H9 (cell line): ENCODE results near the gene CRYGC. TPM values are rescaled to one million over a fixed set of nuclear protein-coding genes. Genes with fewer than 3 reads are reported as not detected.
A peak's percentile ranks its signal among the peaks of the same experiment; 100 is the strongest.
"Not testable (repeated sequence)": the region's sequence is repeated elsewhere in the genome, so short reads cannot be mapped to it uniquely, and the experiment has no call there.

Experiments used
- DNase-seq: peaks from one replicate; pipeline ENCODE4 v3.0.0-alpha.2; 2017
- H2AFZ ChIP-seq: one replicate; pipeline ENCODE4 v1.6.1; 2013; ENCODE audit warnings: mild to moderate bottlenecking, low read length, control low read depth, moderate library complexity
- H2AK5ac ChIP-seq: 2 replicates; pipeline ENCODE4 v1.6.1; 2013; ENCODE audit warnings: low read length, control low read depth, mixed read lengths; ENCODE audit not compliant: insufficient read length
- H2BK120ac ChIP-seq: one replicate; pipeline ENCODE4 v1.6.1; 2013; ENCODE audit warnings: low read depth, mild to moderate bottlenecking, low read length, control low read depth, inconsistent platforms; ENCODE audit not compliant: poor library complexity, severe bottlenecking
- H2BK12ac ChIP-seq: 2 replicates; pipeline ENCODE4 v1.6.1; 2013; ENCODE audit warnings: low read length, control low read depth, mixed read lengths, low read depth; ENCODE audit not compliant: insufficient read length
- H2BK15ac ChIP-seq: 2 replicates; pipeline ENCODE4 v1.6.1; 2013; ENCODE audit warnings: low read depth, low read length, control low read depth
- H2BK20ac ChIP-seq: one replicate; pipeline ENCODE4 v1.6.1; 2013; ENCODE audit warnings: low read depth, mild to moderate bottlenecking, low read length, control low read depth, inconsistent platforms; ENCODE audit not compliant: poor library complexity, severe bottlenecking
- H2BK5ac ChIP-seq: 2 replicates; pipeline ENCODE4 v1.6.1; 2013; ENCODE audit warnings: low read length, control low read depth, mixed read lengths; ENCODE audit not compliant: insufficient read length
- H3K14ac ChIP-seq: 2 replicates; pipeline ENCODE4 v1.6.1; 2013; ENCODE audit warnings: low read length, control low read depth; ENCODE audit not compliant: insufficient read depth
- H3K18ac ChIP-seq: 2 replicates; pipeline ENCODE4 v1.6.1; 2013; ENCODE audit warnings: low read depth, mild to moderate bottlenecking, mixed read lengths, low read length, control low read depth; ENCODE audit not compliant: insufficient read length
- H3K23ac ChIP-seq: 2 replicates; pipeline ENCODE4 v1.6.1; 2013; ENCODE audit warnings: low read length, control low read depth, mixed read lengths, low read depth; ENCODE audit not compliant: insufficient read length
- H3K23me2 ChIP-seq: 2 replicates; pipeline ENCODE4 v1.6.1; 2013; ENCODE audit warnings: low read depth, mild to moderate bottlenecking, mixed read lengths, low read length, control low read depth; ENCODE audit not compliant: insufficient read length, poor library complexity, severe bottlenecking
- H3K27ac ChIP-seq: 2 replicates; pipeline ENCODE4 v1.5.1; 2013; ENCODE audit warnings: low read length, control low read depth, mixed read lengths, low read depth; ENCODE audit not compliant: insufficient read length
- H3K27me3 ChIP-seq: 2 replicates; pipeline ENCODE4 v1.6.1; 2013; ENCODE audit warnings: low read length, control low read depth, inconsistent platforms; ENCODE audit not compliant: insufficient read depth
- H3K4ac ChIP-seq: 2 replicates; pipeline ENCODE4 v1.6.1; 2013; ENCODE audit warnings: low read depth, mild to moderate bottlenecking, control low read depth, inconsistent platforms, low read length, moderate library complexity
- H3K4me1 ChIP-seq: 2 replicates; pipeline ENCODE4 v1.6.1; 2013; ENCODE audit warnings: low read length, control low read depth, inconsistent platforms; ENCODE audit not compliant: insufficient read depth
- H3K4me2 ChIP-seq: 2 replicates; pipeline ENCODE4 v1.6.1; 2013; ENCODE audit warnings: low read length, control low read depth, mixed read lengths; ENCODE audit not compliant: insufficient read length, insufficient read depth
- H3K56ac ChIP-seq: 2 replicates; pipeline ENCODE4 v1.6.1; 2013; ENCODE audit warnings: low read depth, mild to moderate bottlenecking, mixed read lengths, low read length, control low read depth; ENCODE audit not compliant: insufficient read length
- H3K79me1 ChIP-seq: 2 replicates; pipeline ENCODE4 v1.6.1; 2013; ENCODE audit warnings: low read depth, mild to moderate bottlenecking, moderate library complexity, low read length, control low read depth, inconsistent platforms; ENCODE audit not compliant: insufficient read depth, poor library complexity, severe bottlenecking
- H3K79me2 ChIP-seq: 2 replicates; pipeline ENCODE4 v1.6.1; 2013; ENCODE audit warnings: low read length, control low read depth, inconsistent platforms; ENCODE audit not compliant: insufficient read depth
- H3K9ac ChIP-seq: 2 replicates; pipeline ENCODE4 v1.6.1; 2013; ENCODE audit warnings: low read length, control low read depth, mixed read lengths; ENCODE audit not compliant: insufficient read length; ENCODE audit errors: extremely low read depth
- H3K9me3 ChIP-seq: one replicate; pipeline ENCODE4 v1.6.1; 2013; ENCODE audit warnings: low read depth, low read length, inconsistent platforms; ENCODE audit not compliant: control insufficient read depth
- H3T11ph ChIP-seq: one replicate; pipeline ENCODE4 v1.6.1; 2013; ENCODE audit warnings: mild to moderate bottlenecking, low read length, control low read depth, inconsistent platforms
- H4K20me1 ChIP-seq: one replicate; pipeline ENCODE4 v1.6.1; 2013; ENCODE audit not compliant: control insufficient read depth, insufficient read length, insufficient read depth
- H4K5ac ChIP-seq: 2 replicates; pipeline ENCODE4 v1.6.1; 2013; ENCODE audit warnings: low read depth, mild to moderate bottlenecking, mixed read lengths, low read length, control low read depth; ENCODE audit not compliant: insufficient read length
- H4K8ac ChIP-seq: replicated peaks from 2 replicates; pipeline ENCODE4 v1.6.1; 2013; ENCODE audit warnings: low read length, control low read depth, mixed read lengths, low read depth; ENCODE audit not compliant: insufficient read length
- H4K91ac ChIP-seq: 2 replicates; pipeline ENCODE4 v1.6.1; 2013; ENCODE audit warnings: low read depth, mild to moderate bottlenecking, moderate library complexity, mixed read lengths, low read length, control low read depth; ENCODE audit not compliant: insufficient read length
- H3K27ac Mint-ChIP-seq, 3 experiments: 2 replicates in 2 of 3; 3 replicates in 1 of 3; pipeline ENCODE4 v1.8.0; 2020 to 2021; ENCODE audit warnings: mixed read lengths in 3 of 3, mild to moderate bottlenecking in 1 of 3, moderate library complexity in 1 of 3
- H3K27me3 Mint-ChIP-seq: 2 replicates; pipeline ENCODE4 v1.8.0; 2021; ENCODE audit warnings: low read depth, mild to moderate bottlenecking, moderate library complexity, mixed read lengths
- H3K36me3 Mint-ChIP-seq, 3 experiments: 2 replicates in 2 of 3; 3 replicates in 1 of 3; pipeline ENCODE4 v1.8.0; 2020 to 2021; ENCODE audit warnings: low read depth in 3 of 3, mixed read lengths in 3 of 3; ENCODE audit not compliant: insufficient read depth in 1 of 3
- H3K4me1 Mint-ChIP-seq, 2 experiments: 2 replicates each; pipeline ENCODE4 v1.8.0; 2020; ENCODE audit warnings: mixed read lengths in 2 of 2
- H3K4me3 Mint-ChIP-seq, 2 experiments: 2 replicates in 1 of 2; 3 replicates in 1 of 2; pipeline ENCODE4 v1.8.0; 2020 to 2021; ENCODE audit warnings: mild to moderate bottlenecking in 2 of 2, mixed read lengths in 2 of 2, moderate library complexity in 1 of 2
- H3K9me3 Mint-ChIP-seq, 2 experiments: 2 replicates in 1 of 2; 3 replicates in 1 of 2; pipeline ENCODE4 v1.8.0; 2020; ENCODE audit warnings: mild to moderate bottlenecking in 2 of 2, mixed read lengths in 2 of 2, moderate library complexity in 1 of 2
- WGBS: extraction: QIAGEN DNeasy Blood & Tissue Kit; methylation state at CpG from one replicate; pipeline ENCODE4 v1.1.7; 2013; ENCODE audit warnings: missing lambda C conversion rate, low lambda C conversion rate, mixed read lengths; ENCODE audit not compliant: insufficient read length; ENCODE audit errors: extremely low coverage; 5-methylcytosine and 5-hydroxymethylcytosine counted together
- total RNA-seq: library from RNA; stranded (reverse); gene quantifications from 2 replicates; pipeline ENCODE4 v1.2.1, GENCODE V29; 2021
- TF ChIP-seq, protein P1 (sequence below): fragments of 200-600 bp; sonication (generic); conservative IDR thresholded peaks from 3 replicates; pipeline ENCODE4 v1.8.0; 2021; ENCODE audit warnings: antibody characterized with exemption, mild to moderate bottlenecking

CRYGC gene
- total RNA-seq, 1 experiment from 2014 or later = not detected

DNA sequence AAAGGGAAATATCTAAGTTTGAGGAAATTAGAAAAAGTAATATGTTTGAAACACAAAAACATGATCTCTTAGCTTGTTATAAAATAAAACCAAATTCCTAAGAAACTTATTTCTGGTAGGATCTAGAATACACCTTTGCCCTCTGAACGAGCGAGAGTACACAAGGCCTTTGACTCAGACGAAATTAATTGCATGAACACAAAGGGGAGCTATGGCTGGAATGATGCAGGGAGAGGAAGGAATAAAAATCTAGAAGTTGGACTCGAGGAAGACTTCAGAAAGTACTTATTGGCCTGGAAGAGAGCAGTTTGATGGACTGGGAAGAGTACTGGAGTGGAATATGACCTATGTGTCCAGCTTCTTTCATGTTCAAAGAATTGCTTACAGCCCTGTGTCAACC, 4.4 kb downstream of the CRYGC start:
- TF ChIP-seq, protein P1, sequence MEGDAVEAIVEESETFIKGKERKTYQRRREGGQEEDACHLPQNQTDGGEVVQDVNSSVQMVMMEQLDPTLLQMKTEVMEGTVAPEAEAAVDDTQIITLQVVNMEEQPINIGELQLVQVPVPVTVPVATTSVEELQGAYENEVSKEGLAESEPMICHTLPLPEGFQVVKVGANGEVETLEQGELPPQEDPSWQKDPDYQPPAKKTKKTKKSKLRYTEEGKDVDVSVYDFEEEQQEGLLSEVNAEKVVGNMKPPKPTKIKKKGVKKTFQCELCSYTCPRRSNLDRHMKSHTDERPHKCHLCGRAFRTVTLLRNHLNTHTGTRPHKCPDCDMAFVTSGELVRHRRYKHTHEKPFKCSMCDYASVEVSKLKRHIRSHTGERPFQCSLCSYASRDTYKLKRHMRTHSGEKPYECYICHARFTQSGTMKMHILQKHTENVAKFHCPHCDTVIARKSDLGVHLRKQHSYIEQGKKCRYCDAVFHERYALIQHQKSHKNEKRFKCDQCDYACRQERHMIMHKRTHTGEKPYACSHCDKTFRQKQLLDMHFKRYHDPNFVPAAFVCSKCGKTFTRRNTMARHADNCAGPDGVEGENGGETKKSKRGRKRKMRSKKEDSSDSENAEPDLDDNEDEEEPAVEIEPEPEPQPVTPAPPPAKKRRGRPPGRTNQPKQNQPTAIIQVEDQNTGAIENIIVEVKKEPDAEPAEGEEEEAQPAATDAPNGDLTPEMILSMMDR = no peak
- H3T11ph ChIP-seq = no peak overlapping the region
- no peak overlapping the region for H2BK15ac ChIP-seq
- H3K27me3 ChIP-seq = no peaks in the 10 kb centered on the region
- WGBS = no CpG with 5 or more reads among the region's 4 CpGs
- no peak overlapping the region for H2BK12ac ChIP-seq
- no peak overlapping the region for H3K14ac ChIP-seq
- H3K23ac ChIP-seq = no peak overlapping the region
- no peaks in the 10 kb centered on the region for H3K4me1 ChIP-seq
- no peak overlapping the region for H2BK20ac ChIP-seq
- H4K20me1 ChIP-seq = no peaks in the 10 kb centered on the region
- H3K4me3 Mint-ChIP-seq = no peak overlapping the region
- H3K4me1 Mint-ChIP-seq = no peaks in the 10 kb centered on the region
- H3K36me3 Mint-ChIP-seq = no peaks in the 10 kb centered on the region; a peak in 1 of 7 replicates
- peaks cover 2 to 3% of the 10 kb centered on the region in 2 experiments; a peak in 2 of 5 replicates for H3K9me3 Mint-ChIP-seq
- no peak overlapping the region for H2BK120ac ChIP-seq
- H3K4me2 ChIP-seq = no peak overlapping the region
- H3K4ac ChIP-seq = no peak overlapping the region
- H3K79me2 ChIP-seq = no peaks in the 10 kb centered on the region
- H3K27me3 Mint-ChIP-seq = no peaks in the 10 kb centered on the region
- no peaks in the 10 kb centered on the region for H3K9me3 ChIP-seq
- H4K5ac ChIP-seq = no peak overlapping the region
- H3K27ac Mint-ChIP-seq = no peak overlapping the region; a peak in 1 of 7 replicates
- no peak overlapping the region for H3K18ac ChIP-seq
- no peak overlapping the region for H3K56ac ChIP-seq
- H3K9ac ChIP-seq = no peak overlapping the region
- no peak for DNase-seq
- H3K23me2 ChIP-seq = no peaks in the 10 kb centered on the region
- H4K91ac ChIP-seq = no peak overlapping the region
- H2AK5ac ChIP-seq = no peak overlapping the region
- no peak overlapping the region for H4K8ac ChIP-seq
- H3K79me1 ChIP-seq = no peaks in the 10 kb centered on the region
- no peak overlapping the region for H2AFZ ChIP-seq
- no peak overlapping the region for H3K27ac ChIP-seq
- no peak overlapping the region for H2BK5ac ChIP-seq

DNA sequence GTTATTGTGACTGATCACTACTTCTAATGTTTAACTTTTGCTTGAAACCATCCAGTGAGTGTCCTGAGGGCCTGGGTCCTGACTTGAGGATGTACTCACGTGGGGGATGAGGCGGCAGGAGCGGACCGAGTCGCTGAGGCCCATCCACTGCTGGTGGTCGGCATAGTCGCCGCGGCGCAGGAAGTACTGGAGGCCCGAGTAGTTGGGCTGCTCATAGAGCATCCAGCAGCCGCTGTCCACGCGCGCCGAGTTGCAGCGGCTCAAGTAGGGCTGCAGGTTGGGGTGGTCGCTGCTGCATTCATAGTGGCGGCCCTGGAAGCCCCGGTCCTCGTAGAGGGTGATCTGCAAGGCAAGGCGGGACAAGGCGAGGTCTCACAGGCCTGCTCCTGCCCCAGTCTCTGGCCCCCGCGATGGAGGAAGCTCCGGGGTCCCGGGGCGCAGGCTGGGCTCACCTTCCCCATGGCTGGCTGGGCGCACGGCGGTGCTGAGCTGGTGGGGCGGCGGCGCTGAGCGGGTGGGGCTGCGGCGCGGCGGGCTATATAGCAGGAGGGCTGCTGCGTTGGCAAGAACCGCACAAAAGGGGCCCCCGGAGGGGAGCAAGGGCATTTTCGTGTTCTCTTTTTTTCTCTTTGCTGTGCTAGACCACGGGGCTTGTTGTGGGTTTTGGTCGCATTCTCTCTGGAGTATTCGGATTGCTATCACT, 5.5 kb downstream of the CRYGC start, which contains the start of gene CRYGD:
Gene CRYGD (minus strand): TSS at position 512 of the 703 bp plus-strand sequence. CDS start 51 bp downstream, at position 461.
- not testable (repeated sequence) for H3K27ac ChIP-seq, H4K20me1 ChIP-seq, H2BK15ac ChIP-seq, H3K18ac ChIP-seq, H3K4me1 ChIP-seq, H3K36me3 Mint-ChIP-seq, H2BK5ac ChIP-seq, H3K23ac ChIP-seq, H2AK5ac ChIP-seq, H2BK12ac ChIP-seq, H3K9me3 Mint-ChIP-seq, H3K9ac ChIP-seq, H3K4me2 ChIP-seq, H3K9me3 ChIP-seq, H3K27ac Mint-ChIP-seq, H4K91ac ChIP-seq, H3K79me2 ChIP-seq, H3K27me3 ChIP-seq, H3K56ac ChIP-seq, H3K27me3 Mint-ChIP-seq, H3T11ph ChIP-seq, H3K23me2 ChIP-seq, H2AFZ ChIP-seq, H3K14ac ChIP-seq, H3K4me1 Mint-ChIP-seq, H2BK120ac ChIP-seq, H3K79me1 ChIP-seq, H4K5ac ChIP-seq, H4K8ac ChIP-seq, H3K4ac ChIP-seq, H2BK20ac ChIP-seq
- peak; percentile 69 for DNase-seq
- WGBS = no CpG with 5 or more reads among the region's 46 CpGs
- peak within 1 kb of the TSS in 1 of 2 experiments; percentile 60; a peak in 2 of 5 replicates for H3K4me3 Mint-ChIP-seq
